Mucosa of descending colon (tissue), 3 donors: Measurements from ENCODE around the gene ADORA2B. TPM values are rescaled to one million over a fixed set of nuclear protein-coding genes. Genes with fewer than 3 reads are reported as not detected.
"Not testable (repeated sequence)": the region's sequence is repeated elsewhere in the genome, so short reads cannot be mapped to it uniquely, and the experiment has no call there.

Source experiments
- ATAC-seq: fragments of 200-7000 bp; cut with Tn5 transposase; one replicate; pipeline ENCODE4 v1.9.1; 2020; ENCODE audit warnings: mild to moderate bottlenecking, moderate library complexity
- DNase-seq, 3 donors: peaks; one replicate each; pipeline ENCODE4 v3.0.0-alpha.2; 2020
- H3K36me3 ChIP-seq: fragments of 200-600 bp; one replicate; pipeline ENCODE4 v1.8.0; 2021; ENCODE audit warnings: low read depth, mild to moderate bottlenecking
- H3K4me1 ChIP-seq: fragments of 200-600 bp; one replicate; pipeline ENCODE4 v1.8.0; 2021; ENCODE audit warnings: low read depth, mild to moderate bottlenecking
- H3K4me3 ChIP-seq: fragments of 200-600 bp; one replicate; pipeline ENCODE4 v1.8.0; 2021; ENCODE audit warnings: mild to moderate bottlenecking
- H3K9me3 ChIP-seq: fragments of 200-600 bp; one replicate; pipeline ENCODE4 v1.8.0; 2021; ENCODE audit warnings: mild to moderate bottlenecking
- CTCF ChIP-seq: fragments of 200-600 bp; IDR thresholded peaks from one replicate; pipeline ENCODE4 v1.8.0; 2022; ENCODE audit warnings: antibody characterized with exemption, mild to moderate bottlenecking
- intact Hi-C, 2 donors: fragments of 100-400 bp; cut with DNase I in 1 of 2; cut with micrococcal nuclease in 1 of 2; formaldehyde crosslinking; loops; one replicate each; pipeline versions ENCODE4 v1.11.0 to v1.11.1; 2022; cut with DNase I, micrococcal nuclease
- total RNA-seq, 3 donors: library from RNA; stranded (reverse); fragmentation: NEBNext Ultra II Directional in 2 of 3; extraction: Animal tissue kit (Norgen Biotek cat#: 25700) in 2 of 3; gene quantifications; one replicate each; pipeline versions ENCODE4 v1.2.1 to v1.2.4, GENCODE V29; 2021 to 2023
- donor health status: DM: no; HTN: no; CAD: no; lungs with moderate emphysema.
- donor health status: DM: no; HTN: no; CAD: no.
- donor health status: DM: no; HTN: yes; CAD: no.

Gene ADORA2B
- total RNA-seq, 3 donors from 2014 or later: 11.9 to 32.9 (median 24.4) TPM

GRCh38 chr17:15934866-15935265, 10.1 kb upstream of the ADORA2B start:
- no peak for ATAC-seq
- H3K36me3 ChIP-seq: no peaks in the 10 kb centered on the region
- intact Hi-C loops: no loop called here
- no peak for DNase-seq
- no peak for TF ChIP-seq CTCF
- H3K9me3 ChIP-seq: no peaks in the 10 kb centered on the region
- no peaks in the 10 kb centered on the region for H3K4me1 ChIP-seq
- H3K4me3 ChIP-seq: no peak overlapping the region

GRCh38 chr17:15935891-15936290, 9.0 kb upstream of the ADORA2B start:
- no peak for TF ChIP-seq CTCF
- DNase-seq (no peak), ATAC-seq (no peak)
- intact Hi-C loops: no loop called here
- no peaks in the 10 kb centered on the region for H3K9me3 ChIP-seq
- no peak overlapping the region for H3K4me3 ChIP-seq
- H3K36me3 ChIP-seq: no peaks in the 10 kb centered on the region
- H3K4me1 ChIP-seq: no peaks in the 10 kb centered on the region

GRCh38 chr17:15936481-15936880, 8.4 kb upstream of the ADORA2B start:
- H3K4me3 ChIP-seq, DNase-seq, ATAC-seq, H3K4me1 ChIP-seq, H3K9me3 ChIP-seq, H3K36me3 ChIP-seq, intact Hi-C loops: not testable (repeated sequence)

- intact Hi-C loops: loop anchor here in 1 of 2 donors (10.0 kb wide), 1 partner anchor 53 kb away; the partner anchor contains the start of genes TTC19 and ZSWIM7
- DNase-seq: no peak
- no peak overlapping the region for H3K4me3 ChIP-seq
- no peaks in the 10 kb centered on the region for H3K9me3 ChIP-seq
- H3K36me3 ChIP-seq: no peaks in the 10 kb centered on the region
- ATAC-seq: no peak
- TF ChIP-seq CTCF: no peak
- H3K4me1 ChIP-seq: peaks cover under 1% of the 10 kb centered on the region
Observed at GRCh38 chr17:15941781-15942180, 3.1 kb upstream of the ADORA2B start.

GRCh38 chr17:15942207-15942833, 2.6 kb upstream of the ADORA2B start:
- H3K9me3 ChIP-seq: no peaks in the 10 kb centered on the region
- peaks cover 6% of the 10 kb centered on the region for H3K4me1 ChIP-seq
- ATAC-seq (no peak), DNase-seq (no peak)
- intact Hi-C loops: loop anchor here in 1 of 2 donors (10.0 kb wide), 1 partner anchor 52 kb away; the partner anchor contains the start of genes TTC19 and ZSWIM7
- H3K36me3 ChIP-seq: no peaks in the 10 kb centered on the region
- no peak overlapping the region for H3K4me3 ChIP-seq
- no peak for TF ChIP-seq CTCF

- H3K4me3 ChIP-seq: no peak overlapping the region
- no peaks in the 10 kb centered on the region for H3K36me3 ChIP-seq
- peaks cover 11% of the 10 kb centered on the region for H3K4me1 ChIP-seq
- ATAC-seq (no peak), DNase-seq (no peak)
- no peaks in the 10 kb centered on the region for H3K9me3 ChIP-seq
- TF ChIP-seq CTCF: no peak
- intact Hi-C loops: loop anchor here in 1 of 2 donors (10.0 kb wide), 1 partner anchor 51 kb away; the partner anchor contains the start of genes TTC19 and ZSWIM7
Observed at GRCh38 chr17:15943971-15944758, 765 bp upstream of the ADORA2B start.
